ENCODE data around the gene ATP5MC2.
"Not testable (repeated sequence)": the region's sequence is repeated elsewhere in the genome, so short reads cannot be mapped to it uniquely, and the experiment has no call there.

Gene ATP5MC2

DNA sequence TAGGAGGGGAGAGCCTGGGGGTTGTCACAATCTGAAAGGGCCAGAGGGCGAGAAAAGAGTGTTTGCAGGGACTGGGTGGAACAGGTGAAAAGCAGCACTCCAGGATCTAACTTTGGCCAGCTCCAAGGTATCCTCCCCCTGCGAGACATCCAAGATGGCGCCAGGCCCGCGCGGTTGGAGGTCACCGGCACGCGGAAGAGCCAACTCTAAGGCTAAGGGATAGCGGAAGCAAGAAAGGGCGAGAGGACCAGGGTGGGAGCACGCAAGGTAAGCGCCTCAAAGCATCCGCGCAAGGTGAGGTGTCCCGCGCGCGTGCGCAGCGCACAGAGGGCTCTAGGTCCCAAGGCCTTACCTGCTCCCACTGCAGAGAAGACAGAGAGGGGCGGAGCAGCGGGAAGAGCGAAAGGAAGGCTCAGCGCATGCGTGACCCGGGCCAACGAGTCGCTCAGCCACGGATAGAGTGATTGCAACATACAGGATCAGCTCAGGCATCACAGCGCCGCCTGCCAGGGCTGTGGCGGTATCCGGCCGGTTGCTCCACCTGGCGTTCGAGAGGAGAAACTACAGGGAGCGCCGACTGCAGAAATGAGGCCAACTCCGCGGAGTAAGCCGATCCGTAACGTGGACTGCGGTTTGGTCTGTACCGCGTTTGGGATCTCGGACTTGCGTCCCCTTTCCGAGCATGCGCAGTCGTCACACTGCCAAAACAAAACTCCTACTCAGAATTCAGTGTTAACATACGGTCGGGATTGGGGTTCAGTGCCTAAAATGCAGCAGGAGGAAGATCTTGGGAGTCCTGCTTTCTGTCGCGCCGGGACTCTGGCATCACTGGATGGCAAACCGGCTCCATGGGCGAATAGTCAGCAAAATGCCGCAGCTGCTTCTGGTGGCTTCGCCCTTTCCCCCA lies at the start of gene ATP5MC2:
Gene ATP5MC2 (minus strand): TSS at position 383 of the 907 bp plus-strand sequence. CDS start 3,469 bp downstream, outside the sequence.
- no peaks in the 10 kb centered on the region for H3K9me3 ChIP-seq (ENCODE audit: control insufficient read depth, insufficient read depth, low read length)
- peaks cover 17% of the 10 kb centered on the region for H3K27me3 ChIP-seq (ENCODE audit: control insufficient read depth, insufficient read depth, low read length)
- H3K9ac ChIP-seq (ENCODE audit: low read depth, low read length): peak within 1 kb of the TSS; percentile 88
- peaks cover 9% of the 10 kb centered on the region for H3K36me3 ChIP-seq (ENCODE audit: control insufficient read depth, insufficient read depth, low read length)
- peak within 1 kb of the TSS; percentile 85 for H3K4me3 ChIP-seq (ENCODE audit: low read depth, low read length)
- H3K4me1 ChIP-seq (ENCODE audit: control insufficient read depth, insufficient read depth, low read length): peaks cover 10% of the 10 kb centered on the region

DNA sequence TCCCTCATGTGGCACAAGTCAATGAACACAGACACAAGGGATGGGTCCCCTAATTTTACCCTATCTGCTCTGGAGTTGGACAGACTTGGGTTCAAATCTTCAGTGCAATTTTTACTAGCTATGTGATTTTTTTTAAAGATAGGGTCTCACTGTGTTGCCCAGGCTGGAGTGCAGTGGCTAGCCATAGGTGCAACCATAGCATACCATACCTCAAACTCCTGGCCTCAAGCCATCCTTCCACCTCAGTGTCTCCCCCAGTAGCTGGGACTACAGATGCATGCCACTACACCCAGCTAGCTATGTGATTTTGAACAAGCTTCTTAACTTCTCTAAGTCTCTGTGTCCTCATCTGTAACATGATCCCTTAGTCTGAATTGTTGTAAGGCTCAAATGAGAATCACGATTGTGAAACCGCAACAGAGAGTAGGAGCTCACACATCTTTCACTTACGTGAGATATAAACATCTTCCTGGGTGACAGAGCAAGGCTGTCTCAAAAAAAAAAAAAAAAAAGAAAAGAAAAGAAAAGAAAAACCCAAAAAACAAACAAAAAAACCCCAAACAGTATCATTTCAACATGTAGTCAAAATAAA lies 46.7 kb upstream of the ATP5MC2 start:
- no peak overlapping the region for H3K4me3 ChIP-seq (ENCODE audit: low read depth, low read length)
- no peaks in the 10 kb centered on the region for H3K27me3 ChIP-seq (ENCODE audit: control insufficient read depth, insufficient read depth, low read length)
- no peak overlapping the region for H3K9ac ChIP-seq (ENCODE audit: low read depth, low read length)
- H3K9me3 ChIP-seq (ENCODE audit: control insufficient read depth, insufficient read depth, low read length): no peaks in the 10 kb centered on the region
- H3K36me3 ChIP-seq (ENCODE audit: control insufficient read depth, insufficient read depth, low read length): no peaks in the 10 kb centered on the region
- no peaks in the 10 kb centered on the region for H3K4me1 ChIP-seq (ENCODE audit: control insufficient read depth, insufficient read depth, low read length)

DNA sequence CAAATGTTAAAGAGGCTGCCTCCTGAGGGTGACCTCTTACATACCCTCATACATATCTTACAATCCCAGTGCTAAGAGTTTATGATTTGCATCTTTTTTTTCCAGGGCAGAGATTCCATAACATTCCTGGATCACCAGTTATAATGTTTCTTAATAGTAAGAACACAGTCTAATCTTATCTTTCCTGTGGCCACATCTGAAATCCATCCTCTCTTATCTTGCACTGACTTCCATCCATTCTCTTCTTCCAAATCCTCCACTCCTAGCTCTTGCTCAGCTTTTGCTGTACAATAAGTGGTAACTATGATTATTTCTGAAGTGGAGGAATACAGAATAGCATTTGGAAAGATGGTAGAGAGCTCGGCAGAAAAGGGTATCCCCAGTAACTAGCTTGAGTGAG lies 45.1 kb upstream of the ATP5MC2 start:
- Histone ChIP-seq H3K27me3 (ENCODE audit: control insufficient read depth, insufficient read depth, low read length) (no peaks in the 10 kb centered on the region), H3K4me3 (ENCODE audit: low read depth, low read length) (no peak overlapping the region), H3K9ac (ENCODE audit: low read depth, low read length) (no peak overlapping the region), H3K36me3 (ENCODE audit: control insufficient read depth, insufficient read depth, low read length) (no peaks in the 10 kb centered on the region), H3K9me3 (ENCODE audit: control insufficient read depth, insufficient read depth, low read length) (no peaks in the 10 kb centered on the region), H3K4me1 (ENCODE audit: control insufficient read depth, insufficient read depth, low read length) (no peaks in the 10 kb centered on the region)

DNA sequence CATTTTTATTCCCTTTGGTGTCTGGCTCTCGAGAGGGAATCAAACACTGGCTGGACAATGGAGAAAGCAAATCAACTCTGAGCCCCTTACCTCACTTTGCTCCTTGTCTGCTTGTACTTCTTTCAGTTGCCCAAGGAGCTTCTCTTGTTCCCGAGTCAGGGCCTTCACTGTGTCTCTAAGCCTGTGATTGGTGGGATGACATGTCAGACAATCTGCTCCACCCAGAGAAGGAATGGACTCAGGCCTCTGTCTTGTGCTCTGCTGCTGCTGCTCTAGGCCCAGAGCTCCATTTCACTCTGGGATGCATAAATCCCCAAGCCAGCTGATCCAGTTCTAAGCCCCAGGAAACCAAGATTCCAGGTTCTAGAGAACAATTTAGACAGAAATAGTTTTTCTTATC lies 43.8 kb upstream of the ATP5MC2 start:
- no peak overlapping the region for H3K9ac ChIP-seq (ENCODE audit: low read depth, low read length)
- no peaks in the 10 kb centered on the region for H3K4me1 ChIP-seq (ENCODE audit: control insufficient read depth, insufficient read depth, low read length)
- no peaks in the 10 kb centered on the region for H3K36me3 ChIP-seq (ENCODE audit: control insufficient read depth, insufficient read depth, low read length)
- no peaks in the 10 kb centered on the region for H3K27me3 ChIP-seq (ENCODE audit: control insufficient read depth, insufficient read depth, low read length)
- no peaks in the 10 kb centered on the region for H3K9me3 ChIP-seq (ENCODE audit: control insufficient read depth, insufficient read depth, low read length)
- no peak overlapping the region for H3K4me3 ChIP-seq (ENCODE audit: low read depth, low read length)

DNA sequence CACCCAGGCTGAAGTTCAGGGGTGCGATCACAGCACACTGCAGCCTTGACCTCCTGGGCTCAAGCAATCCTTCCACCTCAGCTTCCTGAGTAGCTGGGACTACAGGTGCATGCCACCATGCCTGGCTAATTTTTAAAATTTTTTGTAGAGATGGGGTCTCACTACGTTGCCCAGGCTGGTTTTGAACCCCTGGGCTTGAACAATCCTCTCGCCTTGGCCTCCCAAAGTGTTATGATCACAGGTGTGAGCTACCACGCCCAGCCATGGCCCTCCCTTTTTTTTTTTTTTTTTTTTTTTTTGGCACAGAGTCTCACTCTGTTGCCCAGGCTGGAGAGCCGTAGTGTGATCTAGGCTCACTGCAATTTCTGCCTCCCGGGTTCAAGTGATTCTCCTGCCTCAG lies 42.7 kb upstream of the ATP5MC2 start:
- H3K36me3 ChIP-seq (ENCODE audit: control insufficient read depth, insufficient read depth, low read length); H3K4me3 ChIP-seq (ENCODE audit: low read depth, low read length); H3K9me3 ChIP-seq (ENCODE audit: control insufficient read depth, insufficient read depth, low read length); H3K9ac ChIP-seq (ENCODE audit: low read depth, low read length); H3K4me1 ChIP-seq (ENCODE audit: control insufficient read depth, insufficient read depth, low read length); H3K27me3 ChIP-seq (ENCODE audit: control insufficient read depth, insufficient read depth, low read length): not testable (repeated sequence)

DNA sequence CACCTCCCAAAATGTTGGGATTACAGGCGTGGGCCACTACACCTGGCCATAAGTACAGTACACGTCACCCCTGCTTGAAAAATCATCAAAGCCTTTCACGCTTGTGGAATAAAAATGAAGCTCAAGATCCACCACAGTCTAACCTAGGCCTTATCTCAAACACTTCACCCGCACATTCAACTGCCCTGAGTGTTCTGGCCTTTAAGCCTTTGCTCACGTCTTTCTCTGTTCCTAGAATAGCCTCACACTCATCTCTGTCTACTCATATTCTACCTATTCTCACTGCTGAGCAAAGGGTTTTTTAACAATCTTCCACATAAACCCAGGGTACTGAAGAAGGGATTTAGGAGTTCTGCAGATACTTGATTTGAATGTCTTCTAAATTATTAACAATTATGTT lies 41.4 kb upstream of the ATP5MC2 start:
- Histone ChIP-seq H3K9ac (ENCODE audit: low read depth, low read length) (no peak overlapping the region), H3K9me3 (ENCODE audit: control insufficient read depth, insufficient read depth, low read length) (no peaks in the 10 kb centered on the region), H3K27me3 (ENCODE audit: control insufficient read depth, insufficient read depth, low read length) (no peaks in the 10 kb centered on the region), H3K4me3 (ENCODE audit: low read depth, low read length) (no peak overlapping the region), H3K4me1 (ENCODE audit: control insufficient read depth, insufficient read depth, low read length) (no peaks in the 10 kb centered on the region), H3K36me3 (ENCODE audit: control insufficient read depth, insufficient read depth, low read length) (no peaks in the 10 kb centered on the region)

DNA sequence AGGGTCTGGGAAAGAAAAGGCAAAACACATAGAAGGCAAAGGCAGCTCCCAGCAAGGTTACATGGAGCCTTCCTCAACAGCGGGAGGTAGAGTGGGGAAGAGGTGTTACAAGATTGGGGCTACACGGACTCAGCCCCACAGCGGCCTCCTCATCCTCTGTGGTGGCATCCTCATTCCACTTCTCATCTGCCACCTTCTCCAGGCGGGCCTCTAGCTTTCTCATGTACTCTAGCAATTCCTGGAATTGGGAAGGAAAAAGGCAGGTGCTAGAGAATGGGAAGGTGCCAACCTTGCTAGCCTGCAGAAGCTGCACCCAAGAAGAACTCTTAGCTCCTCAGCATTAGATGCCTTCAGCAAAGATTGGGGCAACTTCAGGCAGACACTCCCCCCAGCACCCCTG lies 38.1 kb upstream of the ATP5MC2 start:
- Histone ChIP-seq H3K4me1 (ENCODE audit: control insufficient read depth, insufficient read depth, low read length) (no peaks in the 10 kb centered on the region), H3K4me3 (ENCODE audit: low read depth, low read length) (no peak overlapping the region), H3K36me3 (ENCODE audit: control insufficient read depth, insufficient read depth, low read length) (no peaks in the 10 kb centered on the region), H3K27me3 (ENCODE audit: control insufficient read depth, insufficient read depth, low read length) (peaks cover 3% of the 10 kb centered on the region), H3K9ac (ENCODE audit: low read depth, low read length) (no peak overlapping the region), H3K9me3 (ENCODE audit: control insufficient read depth, insufficient read depth, low read length) (no peaks in the 10 kb centered on the region)

DNA sequence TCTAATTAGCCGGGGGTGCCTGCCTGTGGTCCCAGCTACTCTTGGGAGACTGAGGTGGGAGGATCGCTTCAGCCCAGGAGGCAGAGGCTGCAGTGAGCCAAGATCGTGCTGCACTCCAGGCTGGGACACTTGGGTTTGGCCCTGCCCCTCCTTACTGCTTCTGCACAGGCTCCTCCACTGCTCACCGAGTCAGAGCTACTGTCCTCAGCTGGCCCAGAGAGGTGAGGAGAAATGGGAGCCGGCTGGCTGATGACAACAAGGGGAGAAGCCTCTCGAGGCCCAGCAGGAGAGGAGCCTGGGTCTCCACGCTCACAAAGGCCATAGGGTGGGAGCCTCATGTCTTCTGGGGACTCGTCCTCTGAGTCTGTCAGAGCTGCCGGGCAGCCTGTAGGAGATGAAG lies 37.6 kb upstream of the ATP5MC2 start:
- H3K27me3 ChIP-seq (ENCODE audit: control insufficient read depth, insufficient read depth, low read length): peaks cover 8% of the 10 kb centered on the region
- no peaks in the 10 kb centered on the region for H3K36me3 ChIP-seq (ENCODE audit: control insufficient read depth, insufficient read depth, low read length)
- no peak overlapping the region for H3K9ac ChIP-seq (ENCODE audit: low read depth, low read length)
- no peaks in the 10 kb centered on the region for H3K4me1 ChIP-seq (ENCODE audit: control insufficient read depth, insufficient read depth, low read length)
- H3K4me3 ChIP-seq (ENCODE audit: low read depth, low read length): no peak overlapping the region
- no peaks in the 10 kb centered on the region for H3K9me3 ChIP-seq (ENCODE audit: control insufficient read depth, insufficient read depth, low read length)

DNA sequence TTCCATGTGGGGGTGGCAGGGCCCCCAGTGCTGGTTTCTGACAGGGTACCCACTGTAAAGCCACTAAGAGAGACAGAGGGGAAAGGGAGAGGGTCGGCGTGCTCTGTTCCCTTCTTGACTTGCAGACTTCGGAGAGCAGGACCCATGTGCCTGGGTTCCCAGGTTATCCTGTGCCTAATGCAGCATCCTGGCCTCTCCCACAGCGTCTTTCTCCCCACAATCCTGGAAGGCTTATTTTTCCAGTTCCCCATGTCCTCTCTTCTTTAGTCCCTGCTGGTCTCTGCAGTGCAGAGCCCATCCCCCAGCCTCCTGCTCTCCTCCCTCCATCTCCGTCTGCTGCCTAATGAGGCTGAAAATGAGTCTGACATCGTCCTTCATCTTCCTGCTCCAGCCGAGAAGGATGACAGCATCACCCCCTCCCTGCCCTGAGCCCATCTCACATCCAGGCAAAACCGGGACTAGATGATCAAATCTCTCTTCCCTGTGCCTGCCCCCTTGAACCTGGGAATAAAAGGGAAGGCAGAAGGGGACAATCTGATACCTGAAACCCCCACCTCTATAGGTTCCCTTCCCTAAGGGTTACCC lies 36.3 kb upstream of the ATP5MC2 start:
- H3K4me3 ChIP-seq (ENCODE audit: low read depth, low read length): no peak overlapping the region
- no peaks in the 10 kb centered on the region for H3K4me1 ChIP-seq (ENCODE audit: control insufficient read depth, insufficient read depth, low read length)
- H3K9me3 ChIP-seq (ENCODE audit: control insufficient read depth, insufficient read depth, low read length): no peaks in the 10 kb centered on the region
- H3K27me3 ChIP-seq (ENCODE audit: control insufficient read depth, insufficient read depth, low read length): peaks cover 12% of the 10 kb centered on the region
- H3K36me3 ChIP-seq (ENCODE audit: control insufficient read depth, insufficient read depth, low read length): no peaks in the 10 kb centered on the region
- no peak overlapping the region for H3K9ac ChIP-seq (ENCODE audit: low read depth, low read length)

DNA sequence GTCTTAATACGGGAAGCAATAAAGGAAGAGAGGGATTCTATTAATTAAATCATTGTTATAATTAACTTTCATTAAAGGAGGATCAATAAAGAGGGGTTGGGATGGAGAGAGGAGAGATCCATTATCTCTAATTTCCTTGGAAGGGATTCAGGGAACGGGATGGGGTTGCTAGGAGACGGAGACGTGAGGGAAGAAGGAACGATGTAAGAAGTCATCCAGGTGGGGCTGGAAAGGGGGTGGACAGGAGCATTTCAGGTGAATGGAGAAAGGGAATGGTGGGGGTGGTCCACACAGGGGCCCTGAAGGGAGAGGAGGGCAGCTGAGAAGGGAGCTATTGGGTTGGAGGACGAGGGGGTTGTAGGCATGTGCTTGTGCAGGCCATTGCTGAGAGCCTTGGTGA lies 34.2 kb upstream of the ATP5MC2 start:
- Histone ChIP-seq H3K9ac (ENCODE audit: low read depth, low read length) (no peak overlapping the region), H3K4me3 (ENCODE audit: low read depth, low read length) (no peak overlapping the region), H3K27me3 (ENCODE audit: control insufficient read depth, insufficient read depth, low read length) (peaks cover 16% of the 10 kb centered on the region), H3K9me3 (ENCODE audit: control insufficient read depth, insufficient read depth, low read length) (no peaks in the 10 kb centered on the region), H3K4me1 (ENCODE audit: control insufficient read depth, insufficient read depth, low read length) (no peaks in the 10 kb centered on the region), H3K36me3 (ENCODE audit: control insufficient read depth, insufficient read depth, low read length) (no peaks in the 10 kb centered on the region)

DNA sequence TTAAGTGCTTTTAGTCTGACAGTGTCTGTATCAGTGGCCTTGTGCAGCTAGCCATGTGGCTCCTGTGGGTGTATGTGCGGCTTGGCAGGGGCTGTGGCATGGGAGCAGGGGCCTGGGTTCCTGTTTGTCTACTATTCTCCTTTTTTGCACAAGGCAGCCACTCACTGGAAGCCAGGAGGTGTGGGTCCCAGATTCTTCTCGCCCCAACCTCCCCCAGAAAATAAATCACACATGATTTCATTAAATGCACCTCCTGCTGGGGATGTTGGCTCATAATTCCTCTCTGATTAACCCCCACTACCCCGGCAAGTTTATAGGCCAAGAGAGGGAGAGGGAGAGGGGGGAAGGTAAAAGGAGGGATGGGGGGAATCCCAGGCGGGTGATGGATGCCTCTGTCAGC lies 33.8 kb upstream of the ATP5MC2 start:
- Histone ChIP-seq H3K4me1 (ENCODE audit: control insufficient read depth, insufficient read depth, low read length) (no peaks in the 10 kb centered on the region), H3K9ac (ENCODE audit: low read depth, low read length) (no peak overlapping the region), H3K27me3 (ENCODE audit: control insufficient read depth, insufficient read depth, low read length) (peaks cover 16% of the 10 kb centered on the region), H3K4me3 (ENCODE audit: low read depth, low read length) (no peak overlapping the region), H3K36me3 (ENCODE audit: control insufficient read depth, insufficient read depth, low read length) (no peaks in the 10 kb centered on the region), H3K9me3 (ENCODE audit: control insufficient read depth, insufficient read depth, low read length) (no peaks in the 10 kb centered on the region)

DNA sequence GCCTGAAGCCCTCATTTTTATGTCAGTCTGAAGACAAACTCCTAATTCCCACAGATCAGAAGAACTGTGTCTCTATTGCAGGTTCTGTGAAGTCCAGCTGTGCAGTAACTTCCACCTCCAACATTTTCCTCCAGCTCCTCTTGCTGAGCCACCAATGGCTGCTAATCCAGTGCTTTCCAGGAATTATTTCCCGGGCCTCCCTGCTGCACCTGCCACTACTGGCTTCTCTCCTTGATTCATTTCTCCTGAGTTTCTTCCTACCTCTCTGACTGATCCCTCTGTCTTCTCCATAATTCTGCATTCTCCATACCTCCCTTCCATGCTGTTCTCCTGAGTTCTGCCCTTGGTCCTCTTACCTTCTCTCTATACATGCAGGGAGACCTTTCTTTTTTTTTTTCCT lies 30.2 kb upstream of the ATP5MC2 start:
- Histone ChIP-seq H3K27me3 (ENCODE audit: control insufficient read depth, insufficient read depth, low read length) (peaks cover 41% of the 10 kb centered on the region), H3K4me1 (ENCODE audit: control insufficient read depth, insufficient read depth, low read length) (no peaks in the 10 kb centered on the region), H3K9me3 (ENCODE audit: control insufficient read depth, insufficient read depth, low read length) (no peaks in the 10 kb centered on the region), H3K36me3 (ENCODE audit: control insufficient read depth, insufficient read depth, low read length) (no peaks in the 10 kb centered on the region), H3K4me3 (ENCODE audit: low read depth, low read length) (no peak overlapping the region), H3K9ac (ENCODE audit: low read depth, low read length) (no peak overlapping the region)

All from iPS-15b (cell line).